Duodenal mucosa (tissue), 2 donors: ENCODE measurements around the gene TAB2.

Source experiments
- H3K27ac ChIP-seq: one replicate; pipeline ENCODE4 v1.7.0; 2013; ENCODE audit warnings: low read depth, low read length
- H3K27me3 ChIP-seq, 2 donors: one replicate each; pipeline ENCODE4 v1.7.0; 2013; ENCODE audit warnings: low read length in 2 of 2, control low read depth in 1 of 2; ENCODE audit not compliant: insufficient read depth in 2 of 2, control insufficient read depth in 1 of 2
- H3K36me3 ChIP-seq, 2 donors: one replicate each; pipeline ENCODE4 v1.7.0; 2013; ENCODE audit warnings: low read length in 2 of 2, control low read depth in 1 of 2; ENCODE audit not compliant: insufficient read depth in 2 of 2, control insufficient read depth in 1 of 2
- H3K4me1 ChIP-seq, 2 donors: one replicate each; pipeline ENCODE4 v1.7.0; 2013; ENCODE audit warnings: low read length in 2 of 2, control low read depth in 1 of 2; ENCODE audit not compliant: insufficient read depth in 2 of 2, control insufficient read depth in 1 of 2
- H3K4me3 ChIP-seq, 2 donors: one replicate each; pipeline ENCODE4 v1.7.0; 2013; ENCODE audit warnings: low read length in 2 of 2, low read depth in 1 of 2
- H3K9ac ChIP-seq, 2 donors: one replicate each; pipeline ENCODE4 v1.7.0; 2013; ENCODE audit warnings: low read length in 2 of 2, low read depth in 1 of 2
- H3K9me3 ChIP-seq, 2 donors: one replicate each; pipeline ENCODE4 v1.7.0; 2013; ENCODE audit warnings: low read length in 2 of 2, control low read depth in 1 of 2; ENCODE audit not compliant: control insufficient read depth in 1 of 2

Gene TAB2

DNA sequence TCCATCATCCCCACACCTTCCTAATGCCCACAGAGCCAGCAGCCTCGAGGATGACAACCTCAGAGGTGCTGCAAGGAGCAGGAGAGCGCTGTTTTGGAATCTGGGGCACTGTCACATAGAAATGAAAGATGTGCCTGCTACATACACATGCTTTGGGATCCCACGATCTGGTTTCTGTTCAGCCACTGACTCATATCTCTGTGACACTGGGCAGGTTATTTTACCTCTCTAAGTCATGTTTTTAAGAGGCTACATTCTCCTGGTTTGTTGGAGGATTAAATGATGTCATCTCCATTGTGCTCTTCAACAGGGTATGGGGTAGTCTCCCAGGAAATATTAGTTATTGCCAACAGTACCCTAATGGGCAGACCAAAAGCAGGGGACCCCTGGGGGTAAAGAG lies 32.6 kb upstream of the TAB2 start:
- H3K9ac ChIP-seq, result no peak overlapping the region
- no peaks in the 10 kb centered on the region for H3K27me3 ChIP-seq
- H3K36me3 ChIP-seq, result no peaks in the 10 kb centered on the region

DNA sequence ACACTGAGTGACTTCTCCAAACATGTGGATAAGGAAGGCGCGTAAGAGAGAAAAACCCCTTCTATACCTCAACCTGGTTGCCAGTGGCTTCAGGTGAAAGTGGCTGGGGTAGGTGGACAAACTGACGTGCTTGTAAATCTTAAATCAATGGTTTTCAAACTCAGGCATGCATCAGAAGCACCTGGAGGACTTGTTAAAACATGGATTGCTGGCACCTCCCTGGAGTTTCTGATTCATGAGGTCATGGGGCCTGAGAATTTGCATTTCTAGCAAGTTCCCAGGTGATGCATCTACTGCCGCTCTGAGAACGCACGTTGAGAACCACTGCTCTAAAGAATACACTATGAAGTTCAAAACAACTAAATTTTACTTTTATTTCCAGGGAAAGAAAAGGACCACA lies 31.9 kb upstream of the TAB2 start:
- no peaks in the 10 kb centered on the region for H3K36me3 ChIP-seq
- H3K27me3 ChIP-seq, result no peaks in the 10 kb centered on the region
- no peak overlapping the region for H3K27ac ChIP-seq
- H3K4me1 ChIP-seq, result no peaks in the 10 kb centered on the region
- no peak overlapping the region for H3K4me3 ChIP-seq
- H3K9ac ChIP-seq, result no peak overlapping the region
- H3K9me3 ChIP-seq, result no peaks in the 10 kb centered on the region

More for the DNA sequence above, 32.6 kb upstream of the TAB2 start:
- H3K4me3 ChIP-seq, result no peak overlapping the region
- H3K27ac ChIP-seq, result no peak overlapping the region
- H3K4me1 ChIP-seq, result no peaks in the 10 kb centered on the region
- H3K9me3 ChIP-seq, result no peaks in the 10 kb centered on the region

DNA sequence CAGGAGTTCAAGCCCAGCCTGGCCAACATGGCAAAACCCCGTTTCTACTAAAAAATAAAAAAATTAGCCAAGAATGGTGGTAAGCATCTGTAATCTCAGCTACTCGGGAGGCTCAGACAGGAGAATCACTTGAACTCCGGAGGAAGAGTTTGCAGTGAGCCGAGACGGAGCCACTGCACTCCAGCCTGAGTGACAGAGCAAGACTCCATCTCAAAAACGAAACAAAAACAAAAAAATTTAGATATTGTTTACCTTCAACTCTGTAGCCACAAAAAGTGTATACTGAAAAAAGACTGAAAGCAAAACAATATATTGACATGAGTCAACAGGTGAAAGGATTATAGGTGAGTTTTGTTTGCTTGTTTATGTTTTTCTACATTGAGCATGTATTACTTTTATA lies 30.6 kb upstream of the TAB2 start:
- no peaks in the 10 kb centered on the region for H3K36me3 ChIP-seq
- no peak overlapping the region for H3K27ac ChIP-seq
- H3K4me3 ChIP-seq, result no peak overlapping the region
- no peaks in the 10 kb centered on the region for H3K27me3 ChIP-seq
- H3K9me3 ChIP-seq, result no peaks in the 10 kb centered on the region
- no peak overlapping the region for H3K9ac ChIP-seq
- H3K4me1 ChIP-seq, result no peaks in the 10 kb centered on the region

DNA sequence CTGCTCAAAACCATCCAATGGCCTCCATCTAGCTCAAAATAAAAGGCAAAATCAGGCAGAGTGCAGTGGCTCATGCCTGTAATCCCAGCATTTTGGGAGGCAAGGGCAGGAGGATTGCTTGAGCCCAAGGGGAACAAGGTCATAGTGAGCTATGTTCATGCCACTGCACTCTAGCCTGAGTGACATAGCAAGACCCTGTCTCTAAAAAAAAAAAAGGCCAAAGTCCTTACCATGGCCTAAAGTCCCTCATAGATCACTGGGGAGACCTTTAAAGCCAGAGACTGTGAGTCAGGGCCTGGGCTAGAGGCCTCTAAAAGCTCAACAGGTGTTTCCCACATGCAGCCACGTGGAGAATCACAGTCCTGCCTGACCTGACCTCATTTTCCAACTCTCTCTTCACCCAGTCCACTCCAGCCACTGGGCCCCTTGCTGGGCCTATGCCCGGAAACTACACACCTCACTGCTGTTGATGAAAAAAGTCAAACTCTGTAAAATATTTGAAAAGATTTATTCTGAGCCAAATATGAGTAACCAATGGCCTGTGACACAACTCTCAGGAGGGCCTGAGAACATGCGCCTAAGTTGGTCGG lies 28.2 kb upstream of the TAB2 start:
- H3K9ac ChIP-seq, result no peak overlapping the region
- no peak overlapping the region for H3K4me3 ChIP-seq
- no peaks in the 10 kb centered on the region for H3K27me3 ChIP-seq
- H3K4me1 ChIP-seq, result no peaks in the 10 kb centered on the region
- H3K27ac ChIP-seq, result no peak overlapping the region
- no peaks in the 10 kb centered on the region for H3K9me3 ChIP-seq
- H3K36me3 ChIP-seq, result no peaks in the 10 kb centered on the region

DNA sequence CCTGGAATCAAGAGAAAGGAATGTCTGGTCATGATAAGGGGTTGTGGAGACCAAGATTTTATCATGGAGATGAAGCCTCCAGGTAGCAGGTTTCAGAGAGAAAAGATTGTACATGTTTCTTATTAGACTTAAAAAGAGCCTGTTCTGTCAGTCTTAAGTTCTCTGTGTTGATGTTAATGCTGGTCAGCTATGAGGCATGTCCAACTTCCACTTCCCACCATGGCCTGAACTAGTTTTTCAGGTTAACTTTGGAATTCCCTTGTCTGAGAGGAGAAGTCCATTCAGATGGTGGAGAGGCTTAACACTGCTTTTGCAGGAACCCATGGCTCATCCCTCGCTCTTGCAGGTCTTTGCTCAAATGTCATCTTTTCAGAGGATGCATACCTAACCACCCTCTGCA lies 27.5 kb upstream of the TAB2 start:
- Histone ChIP-seq H3K27me3 (no peaks in the 10 kb centered on the region), H3K9ac (no peak overlapping the region), H3K9me3 (no peaks in the 10 kb centered on the region), H3K4me3 (no peak overlapping the region), H3K36me3 (no peaks in the 10 kb centered on the region), H3K27ac (no peak overlapping the region), H3K4me1 (no peaks in the 10 kb centered on the region)

DNA sequence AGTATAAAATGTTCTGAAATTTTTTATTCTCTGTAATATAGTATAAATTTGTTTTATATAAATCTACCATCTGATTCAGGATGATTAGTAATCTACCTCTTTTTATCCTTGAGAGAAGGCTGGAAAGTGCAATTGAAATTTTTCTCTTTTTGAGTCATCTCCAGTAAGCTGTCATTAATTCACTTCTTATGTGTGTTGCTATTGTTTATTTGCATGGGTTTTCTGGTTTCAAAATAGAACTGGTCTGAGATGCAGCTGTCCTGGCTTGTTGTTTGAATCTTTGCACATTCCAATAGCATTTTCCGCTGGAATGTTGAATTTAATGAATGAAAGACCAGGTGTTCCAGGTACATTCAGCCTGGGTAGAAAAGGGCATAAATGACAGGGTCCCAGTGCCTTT lies 24.3 kb upstream of the TAB2 start:
- H3K27ac ChIP-seq, result no peak overlapping the region
- H3K9ac ChIP-seq, result no peak overlapping the region
- no peaks in the 10 kb centered on the region for H3K9me3 ChIP-seq
- H3K4me3 ChIP-seq, result no peak overlapping the region
- H3K4me1 ChIP-seq, result no peaks in the 10 kb centered on the region
- H3K36me3 ChIP-seq, result no peaks in the 10 kb centered on the region
- H3K27me3 ChIP-seq, result no peaks in the 10 kb centered on the region

DNA sequence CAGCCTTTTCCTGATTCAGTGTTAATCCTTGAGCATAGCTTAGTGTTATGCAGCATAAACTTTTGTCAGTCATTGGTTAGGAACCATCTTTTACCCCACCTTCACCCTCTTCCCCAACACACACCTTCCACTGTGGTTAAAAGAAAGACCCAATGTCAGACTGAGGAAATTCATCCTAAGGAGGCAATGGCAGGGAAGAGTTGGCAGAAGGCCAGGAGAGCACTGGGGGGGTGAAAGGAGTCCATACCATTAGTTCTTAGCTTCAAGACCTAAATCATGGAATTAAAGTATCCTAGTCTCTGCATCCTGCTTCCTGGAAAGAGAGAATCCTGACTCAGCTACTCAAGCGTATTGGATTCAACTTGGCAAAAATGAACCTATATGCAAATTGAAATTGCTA lies 16.9 kb upstream of the TAB2 start:
- no peaks in the 10 kb centered on the region for H3K9me3 ChIP-seq
- no peak overlapping the region for H3K27ac ChIP-seq
- no peak overlapping the region for H3K9ac ChIP-seq
- no peaks in the 10 kb centered on the region for H3K36me3 ChIP-seq
- no peaks in the 10 kb centered on the region for H3K27me3 ChIP-seq
- no peak overlapping the region for H3K4me3 ChIP-seq
- no peaks in the 10 kb centered on the region for H3K4me1 ChIP-seq

DNA sequence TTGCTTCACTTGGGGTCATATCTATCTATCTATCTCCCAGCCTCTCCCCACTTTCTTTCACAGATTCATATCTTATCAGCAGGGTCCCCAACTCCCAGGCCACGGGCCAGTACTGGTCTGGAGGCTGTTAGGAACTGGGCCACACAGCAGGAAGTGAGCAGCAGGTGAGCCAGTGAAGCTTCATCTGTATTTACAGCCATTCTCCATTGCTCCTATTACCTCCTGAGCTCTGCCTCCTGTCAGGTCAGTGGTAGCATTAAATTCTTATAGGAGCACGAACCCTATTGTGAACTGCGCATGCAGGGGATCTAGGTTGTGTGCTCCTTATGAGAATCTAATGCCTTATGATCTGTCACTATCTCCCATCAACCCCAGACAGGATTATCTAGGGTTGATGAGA lies 14.8 kb upstream of the TAB2 start:
- Histone ChIP-seq H3K36me3 (no peaks in the 10 kb centered on the region), H3K9ac (no peak overlapping the region), H3K27ac (no peak overlapping the region), H3K4me1 (no peaks in the 10 kb centered on the region), H3K9me3 (no peaks in the 10 kb centered on the region), H3K27me3 (no peaks in the 10 kb centered on the region), H3K4me3 (no peak overlapping the region)

DNA sequence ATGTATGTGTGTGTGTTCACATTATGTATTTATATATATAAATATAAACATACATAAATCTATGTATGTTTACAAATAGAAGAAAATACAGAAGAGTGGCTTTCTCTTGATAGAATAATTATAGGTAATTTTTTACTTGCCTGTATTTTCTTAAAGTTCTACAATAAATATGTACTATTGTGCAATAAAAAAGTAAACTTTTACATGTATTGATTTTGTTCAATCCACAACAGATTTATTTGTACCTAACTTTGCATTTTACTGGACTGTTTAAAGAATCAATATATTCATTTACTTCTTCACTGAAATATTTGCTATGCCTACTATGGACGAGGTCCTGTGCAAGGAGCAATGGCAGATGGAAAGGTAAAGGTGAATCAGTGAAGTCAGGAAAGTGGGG lies 14.0 kb upstream of the TAB2 start:
- H3K36me3 ChIP-seq, result no peaks in the 10 kb centered on the region
- H3K9ac ChIP-seq, result no peak overlapping the region
- no peaks in the 10 kb centered on the region for H3K4me1 ChIP-seq
- H3K27ac ChIP-seq, result no peak overlapping the region
- H3K4me3 ChIP-seq, result no peak overlapping the region
- no peaks in the 10 kb centered on the region for H3K9me3 ChIP-seq
- H3K27me3 ChIP-seq, result no peaks in the 10 kb centered on the region

DNA sequence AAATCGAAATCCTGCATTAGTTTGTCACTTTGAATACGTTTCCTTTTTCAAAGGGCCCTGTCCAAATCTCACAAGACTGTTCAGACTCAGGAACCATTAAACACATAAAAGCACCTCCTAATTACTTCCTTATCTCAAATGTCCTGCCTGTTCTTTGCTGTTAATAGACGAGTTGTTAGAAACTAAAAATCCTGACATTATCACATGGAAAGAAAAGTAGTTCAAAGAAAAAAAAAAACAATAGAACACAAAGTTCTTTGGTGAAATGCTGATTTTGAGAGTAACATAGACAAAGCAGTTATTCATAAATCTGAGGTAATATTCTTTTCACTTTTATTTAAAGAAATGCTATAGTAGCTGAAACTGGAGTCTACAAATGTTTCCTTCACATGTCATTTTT lies 12.1 kb upstream of the TAB2 start:
- no peaks in the 10 kb centered on the region for H3K27me3 ChIP-seq
- H3K27ac ChIP-seq, result no peak overlapping the region
- no peaks in the 10 kb centered on the region for H3K4me1 ChIP-seq
- no peaks in the 10 kb centered on the region for H3K36me3 ChIP-seq
- no peaks in the 10 kb centered on the region for H3K9me3 ChIP-seq
- no peak overlapping the region for H3K4me3 ChIP-seq
- no peak overlapping the region for H3K9ac ChIP-seq

DNA sequence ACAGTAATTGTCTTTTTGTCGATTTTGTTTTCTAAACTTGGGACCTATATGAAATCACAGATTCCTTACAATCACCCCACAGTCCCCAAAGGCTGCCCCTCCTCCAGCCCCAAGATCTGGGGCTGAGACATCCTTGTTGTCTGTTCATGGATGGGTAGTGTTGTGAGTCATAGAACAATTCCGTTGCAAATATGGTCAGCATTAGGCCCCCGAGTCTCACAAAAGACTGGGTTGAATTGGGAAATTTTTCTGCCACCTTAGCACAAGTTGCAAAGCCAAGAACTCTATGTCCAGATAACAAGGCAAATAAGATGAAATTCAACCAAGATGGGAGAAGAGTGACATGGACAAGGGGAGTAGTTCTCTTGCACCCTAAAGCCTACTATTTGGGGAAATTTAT lies 10.5 kb upstream of the TAB2 start:
- Histone ChIP-seq H3K4me1 (no peaks in the 10 kb centered on the region), H3K27ac (no peak overlapping the region), H3K4me3 (no peak overlapping the region), H3K9me3 (no peaks in the 10 kb centered on the region), H3K27me3 (no peaks in the 10 kb centered on the region), H3K9ac (no peak overlapping the region), H3K36me3 (no peaks in the 10 kb centered on the region)
